Common myeloid progenitor, CD34-positive (primary cell): ENCODE measurements around the gene JHY.

Source experiments
- CTCF ChIA-PET: fragments of 350-600 bp; sonication (Branson Sonifier 250); formaldehyde crosslinking; loops from one replicate; lab custom pipeline; 2021; ENCODE audit warnings: antibody characterized with exemption; lab: Charles Lee
- POLR2A ChIA-PET: fragments of 350-600 bp; sonication (Branson Sonifier 250); formaldehyde crosslinking; loops from one replicate; lab custom pipeline; 2021; ENCODE audit warnings: antibody characterized with exemption; lab: Charles Lee
- DNase-seq, 3 donors: peaks; one replicate each; pipeline versions ENCODE4 v3.0.0 to v3.0.0-alpha.2; 2013
- H3K27ac ChIP-seq, 2 experiments: 1 replicate in 1 of 2; 2 replicates in 1 of 2; pipeline ENCODE4 v1.7.0; 2013; ENCODE audit warnings: inconsistent platforms in 2 of 2, low read length in 2 of 2, mild to moderate bottlenecking in 2 of 2, low read depth in 1 of 2, moderate library complexity in 1 of 2; ENCODE audit not compliant: severe bottlenecking in 2 of 2, insufficient read depth in 1 of 2, poor library complexity in 1 of 2
- H3K27me3 ChIP-seq, 5 experiments: replicated peaks in 2 of 5; 1 replicate in 3 of 5; 2 replicates in 2 of 5; pipeline versions ENCODE4 v1.6.1 to v1.7.0; 2013; ENCODE audit warnings: low read length in 4 of 5, mild to moderate bottlenecking in 2 of 5, moderate library complexity in 2 of 5, inconsistent platforms in 1 of 5; ENCODE audit not compliant: insufficient read depth in 5 of 5, control insufficient read depth in 4 of 5
- H3K36me3 ChIP-seq, 4 experiments: 1 replicate in 2 of 4; 2 replicates in 2 of 4; pipeline versions ENCODE4 v1.6.1 to v1.7.0; 2013; ENCODE audit warnings: low read length in 3 of 4, control low read depth in 1 of 4, mild to moderate bottlenecking in 1 of 4; ENCODE audit not compliant: control insufficient read depth in 4 of 4, insufficient read depth in 4 of 4
- H3K4me1 ChIP-seq, 4 experiments: 1 replicate in 3 of 4; 2 replicates in 1 of 4; pipeline versions ENCODE4 v1.6.1 to v1.7.1; 2013; ENCODE audit warnings: low read length in 3 of 4, mild to moderate bottlenecking in 3 of 4, control low read depth in 1 of 4, inconsistent platforms in 1 of 4, moderate library complexity in 1 of 4; ENCODE audit not compliant: control insufficient read depth in 4 of 4, insufficient read depth in 4 of 4; ENCODE audit errors: control extremely low read depth in 1 of 4
- H3K4me3 ChIP-seq, 7 experiments: 1 replicate in 4 of 7; 2 replicates in 3 of 7; pipeline versions ENCODE4 v1.5.1 to v1.7.0; 2013; ENCODE audit warnings: mild to moderate bottlenecking in 7 of 7, low read length in 6 of 7, moderate library complexity in 6 of 7, inconsistent platforms in 2 of 7, low read depth in 2 of 7, control low read depth in 1 of 7; ENCODE audit not compliant: insufficient read depth in 4 of 7, control insufficient read depth in 1 of 7; ENCODE audit errors: extremely low read depth in 1 of 7
- H3K9me3 ChIP-seq, 5 experiments: 1 replicate in 4 of 5; 2 replicates in 1 of 5; pipeline versions ENCODE4 v1.6.1 to v1.7.1; 2013; ENCODE audit warnings: low read length in 4 of 5, mild to moderate bottlenecking in 2 of 5, inconsistent platforms in 1 of 5, low read depth in 1 of 5, moderate library complexity in 1 of 5; ENCODE audit not compliant: control insufficient read depth in 4 of 5, insufficient read depth in 2 of 5; ENCODE audit errors: control extremely low read depth in 1 of 5
- WGBS: methylation state at CpG from one replicate; pipeline ENCODE4 v1.1.5; 2013; ENCODE audit not compliant: insufficient coverage; 5-methylcytosine and 5-hydroxymethylcytosine counted together

The JHY gene

GRCh38 chr11:122979103-122979814 lies 96.7 kb downstream of the JHY start:
- H3K4me1 ChIP-seq: peaks cover 0 to 26% (median 18%) of the 10 kb centered on the region in 4 experiments
- H3K27me3 ChIP-seq: peaks cover 38 to 99% (median 73%) of the 10 kb centered on the region in 5 experiments
- H3K4me3 ChIP-seq: no peak overlapping the region
- WGBS: 9% methylated on average over 22 of the region's 44 CpGs
- DNase-seq: no peak
- ChIA-PET POLR2A (no interaction called here), CTCF (no interaction called here)
- H3K27ac ChIP-seq: no peak overlapping the region
- peaks cover 0 to 5% (median 0%) of the 10 kb centered on the region in 5 experiments for H3K9me3 ChIP-seq
- no peaks in the 10 kb centered on the region for H3K36me3 ChIP-seq

- Histone ChIP-seq H3K27me3 (peaks cover 32 to 99% (median 74%) of the 10 kb centered on the region in 5 experiments), H3K4me3 (no peak overlapping the region), H3K27ac (no peak overlapping the region), H3K4me1 (peaks cover 0 to 33% (median 24%) of the 10 kb centered on the region in 4 experiments), H3K9me3 (peaks cover 0 to 5% (median 0%) of the 10 kb centered on the region in 5 experiments), H3K36me3 (no peaks in the 10 kb centered on the region)
- 7% methylated on average over 21 of the region's 27 CpGs for WGBS
- CTCF ChIA-PET: no interaction called here
- POLR2A ChIA-PET: no interaction called here
- no peak for DNase-seq
These were observed 97.4 kb downstream of the JHY start for GRCh38 chr11:122979815-122980595.

- Histone ChIP-seq H3K4me3 (peak within 1 kb of the TSS in 1 of 7 experiments; percentile 16), H3K27ac (no peak within 1 kb of the TSS), H3K4me1 (peaks cover 0 to 33% (median 23%) of the 10 kb centered on the region in 4 experiments), H3K36me3 (no peaks in the 10 kb centered on the region), H3K9me3 (peaks cover 0 to 5% (median 0%) of the 10 kb centered on the region in 5 experiments), H3K27me3 (peaks cover 29 to 99% (median 71%) of the 10 kb centered on the region in 5 experiments)
- POLR2A ChIA-PET: no interaction called here
- peak; percentile 69 to 85 (median 83) for DNase-seq
- 3% methylated on average over 28 of the region's 35 CpGs for WGBS
- CTCF ChIA-PET: no interaction called here
These were observed 99.1 kb downstream of the JHY start, which contains the start of gene BSX for GRCh38 chr11:122981388-122982264. Gene BSX (minus strand): TSS chr11:122981834. CDS start chr11:122981671, 163 bp downstream.

GRCh38 chr11:122983438-122984185 lies 101.1 kb downstream of the JHY start:
- Histone ChIP-seq H3K4me3 (peak overlapping the region in 6 of 7 experiments; percentile 53 to 82 (median 72)), H3K27me3 (peaks cover 29 to 96% (median 54%) of the 10 kb centered on the region in 5 experiments)
- peak in 1 of 3 donors; percentile 17 for DNase-seq

GRCh38 chr11:122984186-122985011 lies 101.8 kb downstream of the JHY start:
- Histone ChIP-seq H3K9me3 (peaks cover 0 to 5% (median 0%) of the 10 kb centered on the region in 5 experiments), H3K4me1 (peaks cover 0 to 20% (median 15%) of the 10 kb centered on the region in 4 experiments), H3K27ac (no peak overlapping the region), H3K27me3 (peaks cover 29 to 93% (median 54%) of the 10 kb centered on the region in 5 experiments), H3K36me3 (no peaks in the 10 kb centered on the region), H3K4me3 (peak overlapping the region in 6 of 7 experiments; percentile 53 to 82 (median 72))
- WGBS: under 1% methylated on average over 56 of the region's 59 CpGs
- peak in 2 of 3 donors; percentile 31 to 33 for DNase-seq
- ChIA-PET CTCF (interaction anchor here (0.9 to 1.0 kb wide), 3 partner anchors 11 to 70 kb away, joined by 3 to 4 read pairs (median 3); no protein-coding TSS in a partner anchor), POLR2A (interaction anchor here (0.6 kb wide), 1 partner anchor 37 kb away, joined by 3 read pairs; no protein-coding TSS in a partner anchor)

More at GRCh38 chr11:122983438-122984185, 101.1 kb downstream of the JHY start:
- CTCF ChIA-PET: interaction anchor here (0.9 to 1.0 kb wide), 3 partner anchors 11 to 70 kb away, joined by 3 to 4 read pairs (median 3); no protein-coding TSS in a partner anchor
- Histone ChIP-seq H3K4me1 (peaks cover 0 to 22% (median 15%) of the 10 kb centered on the region in 4 experiments), H3K9me3 (peaks cover 0 to 5% (median 0%) of the 10 kb centered on the region in 5 experiments), H3K36me3 (no peaks in the 10 kb centered on the region), H3K27ac (no peak overlapping the region)
- POLR2A ChIA-PET: interaction anchor here (0.6 kb wide), 1 partner anchor 37 kb away, joined by 3 read pairs; no protein-coding TSS in a partner anchor
- WGBS: 8% methylated on average over 18 of the region's 26 CpGs
